Prostate gland (tissue), 2 donors: ENCODE measurements around the gene LIN28A. TPM values are rescaled to one million over a fixed set of nuclear protein-coding genes. Genes with fewer than 3 reads are reported as not detected.

Source experiments
- DNase-seq: peaks from one replicate; pipeline ENCODE4 v3.0.0-alpha.2; 2019; ENCODE audit warnings: low spot score
- H3K27ac ChIP-seq, 2 donors: fragments of 200-600 bp; sonication (generic); 2 replicates each; pipeline ENCODE4 v1.5.1; 2017 to 2019
- H3K27me3 ChIP-seq: fragments of 200-600 bp; sonication (generic); replicated peaks from 2 replicates; pipeline ENCODE4 v1.5.1; 2019; ENCODE audit not compliant: insufficient read depth
- H3K36me3 ChIP-seq, 2 donors: fragments of 200-600 bp; sonication (generic); 1 replicate in 1 of 2; 2 replicates in 1 of 2; pipeline versions ENCODE4 v1.5.1 to v1.8.1; 2017 to 2019
- H3K4me1 ChIP-seq: fragments of 200-600 bp; sonication (generic); replicated peaks from 2 replicates; pipeline ENCODE4 v1.5.1; 2019
- H3K4me3 ChIP-seq, 2 donors: fragments of 200-600 bp; sonication (generic); 2 replicates each; pipeline ENCODE4 v1.5.1; 2017 to 2019
- H3K9me3 ChIP-seq: fragments of 200-600 bp; sonication (generic); 2 replicates; pipeline ENCODE4 v1.5.1; 2017
- POLR2A ChIP-seq: fragments of 450-650 bp; IDR thresholded peaks from one replicate; pipeline ENCODE4 v1.6.1; 2016; ENCODE audit warnings: antibody characterized with exemption, mild to moderate bottlenecking
- POLR2AphosphoS5 ChIP-seq: sonication (generic); formaldehyde crosslinking; IDR thresholded peaks from one replicate; pipeline ENCODE4 v1.6.1; 2017; ENCODE audit warnings: antibody characterized with exemption
- WGBS: methylation state at CpG from one replicate; pipeline ENCODE4 v1.1.5; 2018; 5-methylcytosine and 5-hydroxymethylcytosine counted together
- intact Hi-C: fragments of 100-400 bp; cut with DNase I; formaldehyde crosslinking; loops from one replicate; pipeline ENCODE4 v1.14.2; 2022
- total RNA-seq, 2 donors: library from RNA; depleted of rRNA; stranded (reverse); fragments of >200 nt; gene quantifications; one replicate each; pipeline ENCODE4 v1.1.0, GENCODE V29; 2016
- TF ChIP-seq, protein P1 (sequence below), 4 experiments: fragments of 200-600 bp in 2 of 4; fragments of 450-650 bp in 2 of 4; sonication (generic) in 2 of 4; IDR thresholded peaks; 1 replicate in 3 of 4; 2 replicates in 1 of 4; pipeline ENCODE4 v1.5.1; 2016 to 2019; ENCODE audit warnings: antibody characterized with exemption in 4 of 4, mild to moderate bottlenecking in 2 of 4, moderate library complexity in 2 of 4

LIN28A gene
- total RNA-seq, 2 donors from 2014 or later = 0.17 TPM; not detected in 1

GRCh38 chr1:26417111-26417759 lies 6.6 kb downstream of the LIN28A start:
- DNase-seq = peak; percentile 57
- no peak overlapping the region for H3K4me3 ChIP-seq
- WGBS = 24% methylated on average over 9 of the region's 9 CpGs
- H3K4me1 ChIP-seq = no peaks in the 10 kb centered on the region
- no peak for TF ChIP-seq POLR2A
- TF ChIP-seq, protein P1, sequence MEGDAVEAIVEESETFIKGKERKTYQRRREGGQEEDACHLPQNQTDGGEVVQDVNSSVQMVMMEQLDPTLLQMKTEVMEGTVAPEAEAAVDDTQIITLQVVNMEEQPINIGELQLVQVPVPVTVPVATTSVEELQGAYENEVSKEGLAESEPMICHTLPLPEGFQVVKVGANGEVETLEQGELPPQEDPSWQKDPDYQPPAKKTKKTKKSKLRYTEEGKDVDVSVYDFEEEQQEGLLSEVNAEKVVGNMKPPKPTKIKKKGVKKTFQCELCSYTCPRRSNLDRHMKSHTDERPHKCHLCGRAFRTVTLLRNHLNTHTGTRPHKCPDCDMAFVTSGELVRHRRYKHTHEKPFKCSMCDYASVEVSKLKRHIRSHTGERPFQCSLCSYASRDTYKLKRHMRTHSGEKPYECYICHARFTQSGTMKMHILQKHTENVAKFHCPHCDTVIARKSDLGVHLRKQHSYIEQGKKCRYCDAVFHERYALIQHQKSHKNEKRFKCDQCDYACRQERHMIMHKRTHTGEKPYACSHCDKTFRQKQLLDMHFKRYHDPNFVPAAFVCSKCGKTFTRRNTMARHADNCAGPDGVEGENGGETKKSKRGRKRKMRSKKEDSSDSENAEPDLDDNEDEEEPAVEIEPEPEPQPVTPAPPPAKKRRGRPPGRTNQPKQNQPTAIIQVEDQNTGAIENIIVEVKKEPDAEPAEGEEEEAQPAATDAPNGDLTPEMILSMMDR (IDR thresholded peaks at IDR 0.05) = peak in 3 of 4 experiments; percentile 46 to 60 (median 55)
- H3K9me3 ChIP-seq = no peaks in the 10 kb centered on the region
- H3K36me3 ChIP-seq = no peaks in the 10 kb centered on the region
- no peak overlapping the region for H3K27ac ChIP-seq
- peaks cover 16% of the 10 kb centered on the region for H3K27me3 ChIP-seq
- intact Hi-C loops = no loop called here

DNA sequence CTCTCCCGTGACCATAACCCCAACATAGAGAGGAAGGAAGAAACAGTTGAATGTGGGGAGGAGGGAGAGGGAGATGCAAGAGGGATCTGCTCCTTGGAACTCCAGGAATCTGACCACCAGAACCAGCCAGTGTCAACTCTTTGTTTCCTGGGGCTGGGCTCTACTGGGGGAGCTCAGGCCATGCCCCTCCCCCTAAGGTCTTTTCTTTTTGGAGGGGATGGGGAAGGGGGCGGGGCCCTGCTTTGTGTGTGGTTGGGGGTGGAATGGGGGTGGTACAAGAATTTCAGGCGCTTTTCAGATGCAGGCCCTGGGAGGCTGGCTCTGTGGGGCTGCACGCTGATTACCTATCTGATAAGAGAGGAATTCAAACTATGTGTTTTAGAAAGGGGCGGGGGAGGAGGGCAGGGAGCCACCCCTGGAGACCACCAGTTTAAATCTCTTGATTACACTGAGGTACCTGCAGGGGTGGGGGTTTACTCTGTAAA lies 8.3 kb downstream of the LIN28A start:
- DNase-seq = no peak
- H3K9me3 ChIP-seq = no peaks in the 10 kb centered on the region
- intact Hi-C loops = no loop called here
- H3K27ac ChIP-seq = no peak overlapping the region
- no peaks in the 10 kb centered on the region for H3K4me1 ChIP-seq
- no peak for TF ChIP-seq POLR2AphosphoS5
- no peak for TF ChIP-seq POLR2A
- TF ChIP-seq, protein P1 (IDR thresholded peaks at IDR 0.05) = no peak
- no peaks in the 10 kb centered on the region for H3K36me3 ChIP-seq
- 27% methylated on average over 5 of the region's 5 CpGs for WGBS
- peaks cover 4% of the 10 kb centered on the region for H3K27me3 ChIP-seq
- H3K4me3 ChIP-seq = no peak overlapping the region

DNA sequence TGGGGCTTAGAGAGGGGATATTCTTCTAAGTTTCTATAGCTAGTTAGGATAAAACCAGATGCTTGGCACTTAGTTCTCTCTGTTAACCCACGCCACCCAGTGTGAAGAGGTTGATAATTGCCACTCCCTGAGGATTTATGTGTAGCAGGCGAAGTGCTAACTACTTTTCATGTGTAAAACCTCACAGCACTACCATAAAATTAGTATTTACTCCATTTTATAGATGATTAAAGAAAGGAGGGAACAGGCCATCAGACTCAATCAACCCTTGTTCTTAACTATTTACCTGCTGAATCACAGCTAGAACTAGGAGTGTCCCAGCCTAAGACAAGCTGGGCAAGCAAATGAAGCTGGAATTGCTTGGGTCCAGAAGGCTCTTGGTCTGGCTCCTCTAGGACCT lies 8.9 kb downstream of the LIN28A start:
- intact Hi-C loops = no loop called here
- no peak overlapping the region for H3K27ac ChIP-seq
- no peaks in the 10 kb centered on the region for H3K36me3 ChIP-seq
- no peaks in the 10 kb centered on the region for H3K9me3 ChIP-seq
- H3K4me1 ChIP-seq = no peaks in the 10 kb centered on the region
- H3K27me3 ChIP-seq = peaks cover 4% of the 10 kb centered on the region
- no peak overlapping the region for H3K4me3 ChIP-seq
- no peak for DNase-seq
- TF ChIP-seq POLR2A (no peak), POLR2AphosphoS5 (no peak)
- TF ChIP-seq, protein P1 (IDR thresholded peaks at IDR 0.05) = no peak
- WGBS = 76% methylated on average over 2 of the region's 2 CpGs

GRCh38 chr1:26429721-26430120 lies 19.1 kb downstream of the LIN28A start:
- 91% methylated on average over 2 of the region's 2 CpGs for WGBS
- TF ChIP-seq POLR2A = no peak
- TF ChIP-seq POLR2AphosphoS5 = no peak
- TF ChIP-seq, protein P1 (IDR thresholded peaks at IDR 0.05) = no peak
- Histone ChIP-seq H3K9me3 (no peaks in the 10 kb centered on the region), H3K36me3 (no peaks in the 10 kb centered on the region), H3K27me3 (no peaks in the 10 kb centered on the region), H3K4me1 (peaks cover 6% of the 10 kb centered on the region), H3K4me3 (no peak overlapping the region), H3K27ac (no peak overlapping the region)
- DNase-seq = no peak
- intact Hi-C loops = loop anchor here (5.0 kb wide), 1 partner anchor 43 kb away; the partner anchor contains the start of gene HMGN2
